AG04450 (cell line): ENCODE data around the gene CCDC15. TPM values are rescaled to one million over a fixed set of nuclear protein-coding genes. Genes with fewer than 3 reads are reported as not detected.

Source experiments
- CTCF ChIA-PET: fragments of 300-600, 350-600 bp; formaldehyde crosslinking; extraction: SDS; loops from one replicate; lab custom pipeline; 2022; ENCODE audit warnings: antibody characterized with exemption, inconsistent platforms; lab: Charles Lee
- POLR2A ChIA-PET: fragments of 350-600 bp; formaldehyde crosslinking; extraction: SDS; loops from one replicate; lab custom pipeline; 2021; ENCODE audit warnings: antibody characterized with exemption, inconsistent platforms; lab: Yijun Ruan, JAX
- DNase-seq: peaks from one replicate; pipeline ENCODE4 v3.0.0-alpha.2; 2011; ENCODE audit warnings: low read depth, low spot score
- H3K27ac ChIP-seq: one replicate; pipeline ENCODE4 v1.5.1; 2012; ENCODE audit warnings: low read depth, low read length, control low read depth
- H3K27me3 ChIP-seq: one replicate; pipeline ENCODE4 v1.6.0; 2012; ENCODE audit warnings: low read length; ENCODE audit not compliant: control insufficient read depth, insufficient read depth
- H3K4me3 ChIP-seq: 2 replicates; pipeline ENCODE4 v1.5.1; 2011; ENCODE audit warnings: mild to moderate bottlenecking, low read depth, low read length, control low read depth
- H3K9me3 ChIP-seq: 2 replicates; pipeline ENCODE4 v1.5.1; 2012; ENCODE audit warnings: low read length; ENCODE audit not compliant: control insufficient read depth, insufficient read depth
- polyA plus RNA-seq: library from polyadenylated mRNA; depleted of rRNA; stranded (reverse); fragments of >200 nt; gene quantifications from 2 replicates; pipeline ENCODE4 v1.2.3, GENCODE V29; 2011
- TF ChIP-seq, protein P1 (sequence below): IDR thresholded peaks from 2 replicates; pipeline ENCODE4 v1.5.1; 2011; ENCODE audit warnings: low read depth, low read length, control low read depth, inconsistent platforms

The CCDC15 gene
- polyA plus RNA-seq, 1 experiment: 1.1 TPM

DNA sequence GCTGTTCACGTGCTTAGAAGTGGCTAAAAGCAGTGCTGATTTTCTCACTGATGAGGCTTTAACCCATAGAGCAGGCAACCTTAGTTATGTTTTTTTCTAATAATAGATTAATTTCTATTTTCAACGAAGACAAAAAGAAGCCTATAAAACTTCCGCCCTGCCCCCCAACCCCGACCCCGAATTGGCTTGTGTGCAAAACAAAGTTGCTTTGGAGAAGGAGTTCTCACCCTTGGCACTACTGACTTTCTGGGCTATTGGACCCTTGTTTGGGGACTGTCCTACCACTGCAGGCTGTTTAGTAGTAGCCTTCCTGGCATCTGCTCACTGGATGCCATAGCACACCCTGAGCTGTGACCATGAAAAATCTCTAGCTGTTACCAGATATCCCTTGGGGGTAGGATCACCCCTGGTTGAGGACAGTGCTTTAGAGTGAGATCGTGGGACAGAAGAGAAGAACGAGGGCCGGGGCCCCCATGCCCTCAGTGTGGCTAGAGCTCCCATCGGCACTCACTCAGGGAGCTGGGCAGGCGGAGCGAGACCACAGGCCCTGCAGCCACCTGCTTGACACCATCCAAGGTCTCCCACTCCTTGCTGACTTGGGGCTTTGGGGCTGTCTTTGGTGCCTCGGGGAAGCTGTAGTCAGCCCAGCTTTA, 126.0 kb downstream of the CCDC15 start:
- Histone ChIP-seq H3K9me3 (no peaks in the 10 kb centered on the region; the same call in 1 of the 2 replicates), H3K4me3 (no peak overlapping the region), H3K27me3 (no peaks in the 10 kb centered on the region), H3K27ac (no peak overlapping the region)
- CTCF ChIA-PET: interaction anchor here (1.5 kb wide), 1 partner anchor 11 kb away, joined by 10 read pairs; no protein-coding TSS in a partner anchor
- POLR2A ChIA-PET: no interaction called here
- no peak for DNase-seq
- TF ChIP-seq, protein P1, sequence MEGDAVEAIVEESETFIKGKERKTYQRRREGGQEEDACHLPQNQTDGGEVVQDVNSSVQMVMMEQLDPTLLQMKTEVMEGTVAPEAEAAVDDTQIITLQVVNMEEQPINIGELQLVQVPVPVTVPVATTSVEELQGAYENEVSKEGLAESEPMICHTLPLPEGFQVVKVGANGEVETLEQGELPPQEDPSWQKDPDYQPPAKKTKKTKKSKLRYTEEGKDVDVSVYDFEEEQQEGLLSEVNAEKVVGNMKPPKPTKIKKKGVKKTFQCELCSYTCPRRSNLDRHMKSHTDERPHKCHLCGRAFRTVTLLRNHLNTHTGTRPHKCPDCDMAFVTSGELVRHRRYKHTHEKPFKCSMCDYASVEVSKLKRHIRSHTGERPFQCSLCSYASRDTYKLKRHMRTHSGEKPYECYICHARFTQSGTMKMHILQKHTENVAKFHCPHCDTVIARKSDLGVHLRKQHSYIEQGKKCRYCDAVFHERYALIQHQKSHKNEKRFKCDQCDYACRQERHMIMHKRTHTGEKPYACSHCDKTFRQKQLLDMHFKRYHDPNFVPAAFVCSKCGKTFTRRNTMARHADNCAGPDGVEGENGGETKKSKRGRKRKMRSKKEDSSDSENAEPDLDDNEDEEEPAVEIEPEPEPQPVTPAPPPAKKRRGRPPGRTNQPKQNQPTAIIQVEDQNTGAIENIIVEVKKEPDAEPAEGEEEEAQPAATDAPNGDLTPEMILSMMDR: no peak

DNA sequence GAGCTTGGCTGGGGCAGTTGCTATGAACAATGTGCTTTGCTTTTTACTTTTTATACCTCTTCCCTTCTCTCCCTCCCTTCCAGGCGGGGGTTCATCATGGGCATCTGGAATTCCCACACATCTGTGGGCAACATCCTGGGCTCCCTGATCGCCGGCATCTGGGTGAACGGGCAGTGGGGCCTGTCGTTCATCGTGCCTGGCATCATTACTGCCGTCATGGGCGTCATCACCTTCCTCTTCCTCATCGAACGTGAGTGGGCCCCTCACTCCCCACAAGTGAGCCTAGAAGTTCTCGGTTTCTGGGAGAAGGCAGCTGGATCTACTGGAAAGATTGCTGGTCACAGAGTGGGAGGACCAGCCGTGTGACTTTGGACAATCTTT, 126.5 kb downstream of the CCDC15 start:
- TF ChIP-seq, protein P1: no peak
- Histone ChIP-seq H3K4me3 (no peak overlapping the region), H3K27me3 (no peaks in the 10 kb centered on the region), H3K9me3 (no peaks in the 10 kb centered on the region; the same call in 1 of the 2 replicates), H3K27ac (no peak overlapping the region)
- DNase-seq: no peak
- CTCF ChIA-PET: interaction anchor here (1.1 kb wide), 1 partner anchor 324 kb away, joined by 3 read pairs; no protein-coding TSS in a partner anchor
- POLR2A ChIA-PET: no interaction called here

DNA sequence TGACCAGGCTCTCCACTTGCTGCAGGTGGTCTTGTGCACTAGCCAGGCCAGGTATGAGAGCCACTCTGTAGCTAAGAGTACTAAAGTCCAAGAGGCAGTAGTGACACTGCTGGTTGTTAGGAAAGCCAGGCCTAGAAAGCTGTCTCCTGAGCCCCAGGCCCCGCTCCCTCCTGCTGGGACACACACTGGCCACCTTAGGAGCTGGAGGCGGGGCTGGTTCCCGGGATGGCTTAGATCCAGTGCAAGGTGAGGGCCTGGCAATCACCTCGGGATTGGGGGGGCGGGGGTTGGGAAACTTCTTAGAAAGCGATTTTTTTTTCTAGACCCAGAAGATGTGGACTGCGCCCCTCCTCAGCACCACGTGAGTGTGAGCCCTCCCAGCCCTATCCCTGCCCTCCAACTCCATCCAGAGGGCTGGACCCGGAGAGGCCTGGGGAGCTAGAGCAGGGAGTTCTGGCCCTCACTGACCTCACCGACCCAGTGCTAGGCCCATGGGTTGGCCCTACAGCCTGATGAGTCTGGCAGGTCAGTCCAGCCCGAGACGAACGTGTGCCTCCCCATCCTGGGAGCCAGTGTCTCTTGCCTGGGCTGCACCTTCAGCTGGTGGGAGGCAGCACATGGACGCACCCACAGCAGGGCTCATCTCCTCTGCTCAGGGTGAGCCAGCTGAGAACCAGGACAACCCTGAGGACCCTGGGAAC, 127.2 kb downstream of the CCDC15 start:
- no peak for DNase-seq
- Histone ChIP-seq H3K27ac (no peak overlapping the region), H3K27me3 (no peaks in the 10 kb centered on the region), H3K9me3 (no peaks in the 10 kb centered on the region; the same call in 1 of the 2 replicates), H3K4me3 (no peak overlapping the region)
- TF ChIP-seq, protein P1: no peak
- ChIA-PET CTCF (interaction anchor here (1.1 to 2.7 kb wide), 3 partner anchors 10 to 324 kb away, joined by 3 to 24 read pairs (median 7); no protein-coding TSS in a partner anchor), POLR2A (no interaction called here)

DNA sequence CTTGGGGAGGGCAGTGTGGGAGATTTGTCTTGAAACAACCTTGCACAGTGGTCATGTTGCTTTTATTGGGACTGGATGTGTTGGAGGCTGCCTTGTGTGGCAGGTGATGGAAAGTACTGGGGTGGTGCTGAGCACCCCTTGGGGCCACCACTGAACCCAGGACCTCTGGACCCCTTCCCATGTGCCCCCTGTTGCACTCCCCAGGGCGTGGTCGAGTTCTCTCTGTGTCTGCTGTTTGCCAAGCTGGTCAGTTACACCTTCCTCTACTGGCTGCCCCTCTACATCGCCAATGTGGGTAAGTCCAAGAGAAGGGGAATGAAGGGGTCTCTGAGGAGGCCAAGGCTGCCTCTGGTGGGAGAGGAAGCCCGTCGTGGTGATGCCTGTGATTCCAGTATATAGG, 128.0 kb downstream of the CCDC15 start:
- POLR2A ChIA-PET: no interaction called here
- TF ChIP-seq, protein P1: no peak
- CTCF ChIA-PET: interaction anchor here (0.9 to 2.7 kb wide), 5 partner anchors 9 to 323 kb away, joined by 6 to 24 read pairs (median 8); no protein-coding TSS in a partner anchor
- Histone ChIP-seq H3K4me3 (no peak overlapping the region), H3K9me3 (no peaks in the 10 kb centered on the region; the same call in 1 of the 2 replicates), H3K27me3 (no peaks in the 10 kb centered on the region), H3K27ac (no peak overlapping the region)
- DNase-seq: no peak
